Stimulated activated CD4-positive, alpha-beta T cell treated with anti-CD3 and anti-CD28 coated beads, Interleukin-12 subunit alpha, Interleukin-12 subunit beta, amount 100 ng/mL, for 24 hours (primary cell): ENCODE measurements around the gene NOSIP.

Experiments
- DNase-seq, 2 experiments: peaks; one replicate each; pipeline ENCODE4 v3.0.0-alpha.2; 2020; ENCODE audit warnings: low read depth in 2 of 2

Gene NOSIP

DNA sequence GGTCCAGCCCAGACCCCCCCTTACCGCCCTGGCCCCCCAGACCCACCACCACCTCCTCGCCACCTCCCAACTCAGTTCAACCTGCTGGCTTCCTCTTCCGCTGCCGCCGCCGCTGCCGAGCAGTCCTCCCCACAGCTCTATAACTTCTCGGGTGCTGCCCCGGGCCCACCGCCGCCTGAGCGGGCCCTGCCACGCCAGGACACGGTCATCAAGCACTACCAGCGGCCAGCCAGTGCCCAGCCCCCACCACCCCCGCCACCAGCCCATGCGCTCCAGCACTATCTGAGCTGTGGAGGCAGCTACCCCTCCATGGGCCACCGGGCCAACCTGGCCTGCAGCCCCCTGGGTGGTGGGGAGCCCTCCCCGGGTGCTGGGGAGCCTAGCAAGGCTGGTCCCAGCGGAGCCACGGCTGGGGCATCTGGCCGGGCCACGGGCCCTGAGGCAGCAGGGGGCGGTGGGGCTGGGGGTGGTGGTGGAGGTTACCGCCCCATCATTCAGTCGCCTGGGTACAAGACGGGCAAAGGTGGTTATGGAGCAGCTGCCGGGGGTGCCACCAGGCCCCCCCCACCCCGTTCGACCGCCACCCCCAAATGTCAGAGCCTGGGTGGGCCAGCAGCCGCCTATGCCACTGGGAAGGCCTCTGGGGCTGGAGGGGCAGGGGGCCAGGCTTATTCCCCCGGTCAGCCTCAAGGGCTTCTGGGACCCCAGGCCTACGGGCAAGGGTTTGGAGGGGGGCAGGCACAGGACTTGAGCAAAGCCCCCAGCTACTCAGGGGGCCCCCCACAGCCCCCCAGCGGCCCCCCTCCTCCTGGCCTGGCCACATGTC, 14.8 kb upstream of the NOSIP start:
- no peak for DNase-seq

DNA sequence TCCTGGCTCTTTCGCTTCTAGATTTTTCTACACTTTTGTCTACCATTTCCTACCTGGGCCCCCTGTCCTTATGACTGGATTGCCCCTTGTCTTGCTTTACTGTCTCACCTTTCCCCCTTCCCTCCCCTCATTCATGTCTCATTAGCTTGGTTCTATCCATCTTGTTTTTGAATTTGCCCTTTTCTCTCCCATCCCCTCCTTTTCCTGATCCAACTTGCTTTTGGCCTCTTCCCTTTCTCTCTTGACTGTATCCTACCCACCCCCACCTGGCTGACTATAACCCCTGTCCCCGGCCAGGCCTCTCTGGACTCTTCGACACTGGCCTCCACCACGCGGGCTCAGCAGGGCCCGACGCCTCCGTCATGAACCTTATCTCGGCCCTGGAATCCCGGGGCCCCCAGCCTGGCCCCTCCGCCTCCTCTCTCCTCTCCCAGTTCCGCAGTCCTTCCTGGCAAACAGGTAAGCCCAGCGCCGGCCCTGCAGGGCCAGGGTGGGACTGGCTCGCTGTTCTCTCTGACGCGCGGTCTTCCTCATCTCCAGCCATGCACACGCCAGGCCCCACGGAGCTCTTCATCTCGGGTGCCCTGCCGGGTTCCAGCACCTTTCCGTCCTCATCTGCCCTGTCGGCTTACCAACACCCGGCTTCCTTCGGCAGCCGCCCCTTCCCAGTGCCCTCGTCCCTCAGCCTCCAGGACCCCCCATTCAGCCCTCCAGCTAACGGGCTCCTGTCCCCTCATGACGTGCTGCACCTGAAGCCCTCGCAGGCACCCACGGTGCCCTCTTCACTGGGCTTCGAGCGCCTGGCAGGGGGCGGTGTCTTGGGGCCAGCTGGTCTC, 14.0 kb upstream of the NOSIP start:
- no peak for DNase-seq

DNA sequence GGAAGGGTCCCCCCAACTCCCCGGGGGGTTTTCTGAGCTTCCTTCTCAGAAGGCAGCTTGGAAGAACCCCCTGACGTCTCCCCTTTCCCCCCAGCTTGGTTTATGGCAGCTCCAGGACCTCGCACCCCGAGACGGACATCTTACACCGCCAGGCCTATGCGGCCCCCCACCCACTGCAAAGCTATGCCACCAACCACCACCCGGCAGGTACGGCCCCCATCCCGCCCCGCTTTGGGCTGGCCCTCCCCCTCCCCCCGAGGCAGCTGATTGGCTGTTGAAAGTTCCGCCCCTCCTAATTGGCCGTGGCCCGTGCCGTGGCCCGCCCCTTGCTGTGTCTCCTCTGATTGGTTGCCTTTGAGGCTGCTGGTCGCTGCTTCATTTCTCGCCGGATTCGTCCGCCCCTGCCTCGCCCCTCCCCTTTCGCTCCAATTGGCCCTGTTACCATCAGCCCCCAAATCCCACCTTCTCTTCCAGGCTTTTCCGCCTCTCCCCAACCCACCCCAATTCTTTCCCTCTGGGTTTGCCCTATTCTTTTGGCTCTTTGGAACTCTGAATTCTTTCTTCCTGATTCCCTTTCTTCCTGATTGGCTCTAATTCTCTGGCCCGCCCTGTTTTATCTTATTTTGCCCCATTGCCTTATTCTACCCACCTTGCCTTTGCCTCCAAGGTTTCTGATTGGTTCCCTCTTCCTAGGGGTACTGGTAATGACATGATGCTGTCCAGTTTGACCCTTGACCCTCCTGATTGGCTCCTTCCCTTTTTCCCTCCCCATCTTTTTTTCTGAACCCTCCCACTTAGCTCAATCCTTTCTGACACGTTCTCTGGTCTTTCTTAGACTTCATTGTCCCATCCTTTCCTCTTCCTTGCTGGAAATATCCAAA, 13.1 kb upstream of the NOSIP start:
- DNase-seq, result peak; percentile 79 to 96

- no peak for DNase-seq
Observed at GRCh38 chr19:49592486-49593232, 12.3 kb upstream of the NOSIP start.

DNA sequence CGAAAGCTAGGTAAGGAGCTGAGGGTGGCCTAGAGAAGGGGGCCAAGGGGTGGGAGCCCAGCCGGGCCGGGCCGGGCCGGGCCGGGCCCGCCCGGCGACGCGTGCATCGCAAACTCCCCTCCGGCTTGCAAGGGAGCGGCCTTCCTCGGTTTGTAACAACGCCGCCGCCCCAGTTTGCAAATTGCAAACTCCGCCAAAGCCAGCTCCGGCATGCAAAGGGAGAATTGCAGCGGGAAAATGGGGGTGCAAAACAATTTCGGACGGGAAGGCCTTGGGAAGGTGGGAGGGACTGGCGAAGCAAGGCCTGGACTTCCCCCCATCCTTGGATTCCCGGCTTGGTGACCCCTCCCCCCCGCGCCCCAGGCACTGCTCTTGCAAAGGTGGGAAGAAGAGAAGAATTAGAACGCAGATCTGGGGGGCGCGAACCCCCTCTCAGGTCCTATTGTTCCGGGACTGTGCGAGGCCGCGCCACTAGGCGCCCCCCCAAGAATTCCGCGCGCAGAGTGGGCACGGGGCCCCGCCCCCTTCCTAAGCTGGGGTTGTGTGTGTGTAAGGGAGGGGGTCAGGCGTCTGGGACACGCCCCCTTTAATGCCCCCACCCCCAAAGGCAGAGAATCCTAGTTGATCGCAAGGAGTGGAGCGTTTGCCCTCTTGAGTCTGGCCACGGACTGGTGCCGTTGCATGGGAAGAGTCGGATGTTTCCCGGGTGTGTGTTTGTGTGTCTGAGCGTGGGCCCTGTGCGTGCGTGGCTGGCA, 11.6 kb upstream of the NOSIP start:
- DNase-seq, result peak in 1 of 2 experiments; percentile 41

DNA sequence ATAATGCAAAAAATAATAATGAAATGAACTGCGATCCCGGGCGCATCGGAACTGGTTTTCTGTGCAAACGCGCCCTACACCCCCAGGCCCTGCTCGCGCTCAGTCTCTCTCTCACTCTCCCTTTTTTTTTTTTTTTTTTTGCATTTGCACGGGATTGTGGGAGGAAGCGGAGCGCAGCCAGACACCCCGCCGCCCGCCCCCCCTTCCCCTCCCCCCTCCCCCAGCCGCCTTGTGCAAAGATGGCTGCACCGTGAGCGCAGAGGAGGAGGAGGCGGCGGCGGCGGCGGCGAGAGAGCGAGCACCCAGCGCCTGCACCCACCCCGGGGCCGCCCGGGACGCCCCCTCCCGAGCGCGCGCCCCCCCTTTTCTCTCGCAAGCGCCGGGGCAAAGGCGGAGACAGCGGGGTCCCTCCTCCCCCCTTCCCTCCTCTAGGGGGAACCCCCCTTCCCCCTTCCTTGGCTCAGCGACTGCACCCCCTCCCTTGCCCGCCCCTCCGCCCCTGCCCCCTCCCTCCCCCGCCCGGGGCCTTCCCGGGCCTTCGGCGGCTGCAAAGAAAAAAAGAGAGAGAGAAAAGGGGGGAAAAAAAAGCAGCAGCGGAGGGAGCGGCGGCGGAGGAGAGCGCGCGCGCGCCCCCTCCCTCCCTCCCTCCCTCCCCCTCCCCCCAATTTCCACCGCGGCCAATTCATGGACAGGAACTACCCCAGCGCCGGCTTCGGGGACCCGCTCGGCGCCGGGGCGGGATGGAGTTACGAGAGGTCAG, 10.8 kb upstream of the NOSIP start, which contains the start of gene PRR12:
Gene PRR12, plus strand, starts transcription at position 212 of the 760 bp plus-strand sequence. Its CDS starts 473 bp downstream, at position 685.
- peak; percentile 56 to 63 for DNase-seq

DNA sequence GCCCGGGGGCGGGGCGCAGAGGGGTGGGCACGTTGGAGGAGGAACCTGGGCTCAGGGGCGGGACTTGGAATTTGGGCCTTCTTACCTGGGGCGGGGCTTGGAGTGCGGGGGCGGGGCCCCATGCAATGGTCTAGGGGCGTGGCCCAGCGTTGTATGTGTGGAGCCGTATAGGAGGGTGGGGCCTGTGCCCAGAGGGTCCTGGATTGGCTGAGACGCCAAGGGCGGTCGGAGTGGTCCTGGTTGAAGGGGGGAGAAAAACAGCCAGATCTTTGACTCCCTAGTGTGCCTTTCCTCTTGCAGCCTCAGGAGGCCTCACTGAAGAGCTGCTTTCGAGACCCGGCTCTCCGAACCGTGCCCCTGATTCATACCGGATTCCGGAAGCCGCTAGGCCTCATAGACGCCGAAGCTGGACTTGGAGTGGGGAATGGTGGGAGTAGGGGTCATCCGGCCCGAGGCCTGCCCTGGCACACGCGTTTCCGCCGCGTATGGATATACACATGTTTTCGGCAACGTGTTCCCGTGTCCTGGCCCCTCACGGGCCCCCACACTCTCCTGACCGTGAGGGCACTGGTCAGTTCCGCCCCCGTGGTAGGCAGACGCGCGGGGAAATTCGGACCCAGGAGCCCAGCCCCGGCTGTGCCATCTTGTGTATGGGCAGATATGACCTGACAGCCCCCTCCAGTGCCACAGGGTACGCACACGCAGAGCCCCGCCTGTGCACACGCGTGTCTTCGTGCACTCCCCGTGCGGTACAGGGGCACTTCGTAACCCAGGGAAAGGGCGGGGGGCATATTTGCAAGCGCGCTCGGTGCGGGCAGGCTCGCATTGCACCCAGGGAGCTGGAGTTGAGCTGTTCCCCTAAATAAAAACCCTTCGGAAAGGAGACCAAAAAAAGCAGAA, 10.0 kb upstream of the NOSIP start:
- DNase-seq, result peak; percentile 83 to 94

- no peak for DNase-seq
Observed at GRCh38 chr19:49589502-49589905, 9.1 kb upstream of the NOSIP start.

GRCh38 chr19:49588365-49589122, 8.2 kb upstream of the NOSIP start:
- DNase-seq, result peak in 1 of 2 experiments; percentile 37

- no peak for DNase-seq
Observed at GRCh38 chr19:49587227-49587626, 6.9 kb upstream of the NOSIP start.

- no peak for DNase-seq
Observed at GRCh38 chr19:49585023-49585422, 4.7 kb upstream of the NOSIP start.

DNA sequence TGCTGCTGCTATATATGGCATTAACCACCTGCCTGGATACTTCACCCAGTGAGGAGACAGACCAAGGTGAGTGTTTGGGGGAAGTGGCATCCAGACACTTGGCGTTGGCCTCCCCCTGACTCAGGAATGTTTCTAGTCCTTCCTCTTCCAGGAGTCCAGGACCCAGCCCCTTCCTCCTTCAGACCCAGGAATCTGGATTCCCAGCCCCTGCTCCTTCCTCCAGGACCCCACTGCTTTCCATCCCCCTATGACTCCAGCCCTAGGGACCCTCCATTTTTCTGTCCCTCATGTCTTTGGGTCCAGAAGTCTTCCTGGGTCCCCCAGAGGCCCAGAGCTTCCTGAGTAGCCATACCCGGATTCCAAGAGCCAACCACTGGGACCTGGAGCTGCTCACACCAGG, 2.9 kb upstream of the NOSIP start:
- no peak for DNase-seq

DNA sequence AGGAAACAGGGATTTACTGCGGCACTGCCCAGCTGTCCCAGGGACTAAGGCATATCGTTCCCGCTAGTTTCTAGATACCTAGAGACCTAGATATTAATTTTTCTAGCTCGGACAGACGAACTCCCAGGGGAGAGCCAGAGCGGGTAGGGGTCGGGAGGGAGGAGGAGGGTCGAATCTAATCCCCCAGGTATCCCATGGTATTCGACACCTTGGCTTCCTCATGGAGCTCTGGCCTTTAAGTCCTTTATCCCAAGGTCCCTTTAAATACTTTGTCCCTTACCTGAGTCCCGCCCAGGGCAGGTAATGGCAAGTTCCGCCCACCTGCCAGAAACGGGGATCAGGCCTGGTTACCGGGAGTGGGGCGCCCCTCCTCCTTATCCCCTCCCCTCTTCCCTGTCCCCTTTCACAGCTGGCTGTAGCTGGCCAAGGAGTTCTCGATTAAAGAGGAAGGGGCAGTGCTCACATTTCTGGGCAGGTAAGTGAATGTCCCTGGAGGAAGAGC, 702 bp upstream of the NOSIP start, which contains the start of gene PRRG2:
Gene PRRG2, plus strand, starts transcription at position 310 of the 502 bp plus-strand sequence. CDS start 1,904 bp downstream, outside the sequence.
- DNase-seq, result no peak

DNA sequence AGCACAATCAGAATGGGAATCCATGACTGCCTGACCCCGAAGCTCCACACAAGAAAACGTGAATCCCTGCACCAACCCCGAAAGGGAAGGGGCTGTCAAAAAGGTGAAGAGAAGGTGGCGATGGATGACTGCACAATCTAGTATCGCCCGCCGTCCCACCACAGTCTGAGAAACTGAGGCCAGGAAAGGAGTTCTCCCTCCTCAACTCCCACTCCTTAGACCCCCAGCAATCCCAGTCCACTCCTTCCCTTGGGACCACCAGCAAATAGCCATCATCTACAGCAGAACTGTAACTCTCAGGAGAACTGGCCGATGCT, 451 bp downstream of the NOSIP start:
- no peak for DNase-seq

GRCh38 chr19:49579193-49579592, 1.2 kb downstream of the NOSIP start:
- no peak for DNase-seq

DNA sequence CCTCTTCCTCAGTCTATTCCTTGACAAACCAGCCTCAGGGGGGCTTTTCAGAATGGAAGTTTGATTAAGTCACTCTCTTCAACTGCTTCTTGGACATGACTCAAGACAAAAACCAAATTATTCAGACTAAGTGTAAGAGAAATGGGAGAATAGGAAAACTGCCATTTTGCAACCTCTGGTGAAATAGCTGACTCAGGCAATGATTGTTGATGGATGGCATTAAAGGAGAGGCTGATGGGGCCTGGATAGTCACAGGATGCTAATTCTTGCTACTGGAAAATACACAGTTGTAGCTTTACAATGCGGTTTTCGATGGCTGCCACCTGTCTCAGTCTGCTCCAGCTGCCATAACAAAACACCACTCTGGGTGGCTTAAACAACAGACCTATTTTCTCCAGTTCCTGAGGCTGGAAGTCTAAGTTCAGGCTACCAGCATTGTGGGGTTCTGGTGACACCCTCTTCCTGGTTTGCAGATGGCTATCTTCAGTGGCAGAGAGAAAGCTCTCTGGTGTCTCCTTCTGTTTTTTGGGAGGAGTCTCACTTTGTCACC, 6.1 kb downstream of the NOSIP start:
- no peak for DNase-seq

- no peak for DNase-seq
Observed at GRCh38 chr19:49573425-49573824, 6.9 kb downstream of the NOSIP start.
